ENCODE measurements around the gene PRX.
"Not testable (repeated sequence)": the region's sequence is repeated elsewhere in the genome, so short reads cannot be mapped to it uniquely, and the experiment has no call there.

Gene PRX

DNA sequence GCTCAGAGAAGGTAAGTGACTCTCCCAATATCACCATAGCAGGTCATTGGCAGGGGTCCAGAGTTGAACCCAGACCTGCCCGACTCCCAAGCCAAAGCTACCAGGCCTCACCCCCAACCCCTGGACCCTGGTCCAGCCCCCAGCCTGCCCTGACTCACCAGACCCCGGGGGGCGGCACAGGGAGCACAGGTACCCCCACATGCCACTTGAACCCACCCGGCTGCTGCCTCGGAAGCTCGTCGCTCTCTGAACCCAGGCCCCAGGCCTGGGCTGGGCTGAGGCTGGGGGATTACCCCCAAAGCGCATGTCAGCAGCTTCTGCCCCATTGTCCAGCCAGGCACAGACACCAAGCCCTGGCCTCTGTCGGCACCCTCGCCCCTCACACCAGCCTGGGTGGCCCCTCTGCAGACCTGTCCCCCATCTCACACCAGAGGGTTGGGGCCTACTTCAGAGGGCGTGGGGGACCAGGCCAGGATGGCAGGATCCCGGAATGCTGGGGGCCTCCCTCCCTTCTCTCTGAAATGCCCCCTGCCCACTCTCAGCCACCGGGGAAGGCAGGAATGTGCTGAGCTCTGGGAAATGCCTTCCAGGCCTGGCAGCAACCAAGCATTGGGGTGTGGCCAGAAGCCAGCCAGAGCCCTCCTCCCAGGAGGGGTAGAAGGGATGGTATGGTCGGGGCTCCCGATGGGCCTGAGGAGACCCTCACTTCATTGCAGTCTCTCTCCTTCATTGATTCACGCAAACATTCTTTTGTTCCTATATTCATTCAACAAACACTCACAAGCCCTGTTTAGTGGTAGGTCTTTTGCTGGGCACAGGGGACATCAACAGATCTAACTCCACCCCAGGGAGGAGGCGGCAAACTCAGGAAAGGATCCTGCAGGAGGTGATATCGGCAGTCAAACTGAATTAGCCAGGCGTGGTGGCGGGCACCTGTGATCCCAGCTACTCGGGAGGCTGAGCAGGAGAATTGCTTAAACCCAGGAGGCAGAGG, 1.7 kb upstream of the PRX start:
- no peak for DNase-seq

DNA sequence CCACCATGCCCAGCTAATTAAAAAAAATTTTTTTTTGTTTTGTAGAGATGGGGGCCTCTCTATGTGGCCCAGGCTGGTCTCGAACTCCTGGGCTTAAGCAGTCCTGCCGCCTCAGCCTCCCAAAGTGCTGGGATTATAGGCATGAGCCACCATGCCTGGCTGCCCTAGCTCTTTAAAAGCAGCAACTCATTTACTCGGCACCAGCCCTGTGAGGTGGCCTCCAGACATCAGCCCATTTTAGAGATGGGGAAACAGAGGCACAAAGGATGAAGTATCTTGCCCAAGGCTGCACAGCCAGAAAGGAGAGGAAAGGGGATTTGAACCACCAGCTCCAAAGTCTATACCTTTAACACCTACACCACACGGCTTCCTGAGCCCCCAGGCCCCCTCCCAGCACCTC, 312 bp downstream of the PRX start:
- DNase-seq, result no peak

DNA sequence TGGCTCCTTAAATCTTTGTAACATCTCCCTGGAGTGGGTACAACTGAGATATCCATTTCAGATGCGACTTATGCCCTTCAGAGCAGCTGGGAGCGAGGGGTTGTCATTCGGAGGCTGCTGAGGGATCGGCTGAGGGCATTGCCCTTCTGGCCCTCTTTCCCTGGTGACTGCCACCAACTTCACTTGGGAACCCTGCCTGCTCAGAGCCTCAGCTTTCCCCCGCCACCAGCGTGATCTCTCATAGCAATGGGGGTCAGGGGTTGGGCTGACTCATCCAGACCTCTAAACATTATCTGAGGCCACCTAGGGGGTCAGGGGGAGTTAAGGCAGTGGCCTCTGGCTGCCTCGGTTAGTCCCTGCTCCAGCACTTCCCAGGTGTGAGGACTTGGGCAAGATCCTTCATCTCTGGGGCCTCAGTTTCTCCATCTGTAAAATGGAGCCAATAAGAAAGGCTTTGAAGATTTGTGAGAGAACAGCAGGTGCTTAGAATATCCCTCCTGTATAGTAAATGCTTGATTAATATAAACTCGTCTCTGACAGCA, 1.1 kb downstream of the PRX start:
- no peak for DNase-seq

DNA sequence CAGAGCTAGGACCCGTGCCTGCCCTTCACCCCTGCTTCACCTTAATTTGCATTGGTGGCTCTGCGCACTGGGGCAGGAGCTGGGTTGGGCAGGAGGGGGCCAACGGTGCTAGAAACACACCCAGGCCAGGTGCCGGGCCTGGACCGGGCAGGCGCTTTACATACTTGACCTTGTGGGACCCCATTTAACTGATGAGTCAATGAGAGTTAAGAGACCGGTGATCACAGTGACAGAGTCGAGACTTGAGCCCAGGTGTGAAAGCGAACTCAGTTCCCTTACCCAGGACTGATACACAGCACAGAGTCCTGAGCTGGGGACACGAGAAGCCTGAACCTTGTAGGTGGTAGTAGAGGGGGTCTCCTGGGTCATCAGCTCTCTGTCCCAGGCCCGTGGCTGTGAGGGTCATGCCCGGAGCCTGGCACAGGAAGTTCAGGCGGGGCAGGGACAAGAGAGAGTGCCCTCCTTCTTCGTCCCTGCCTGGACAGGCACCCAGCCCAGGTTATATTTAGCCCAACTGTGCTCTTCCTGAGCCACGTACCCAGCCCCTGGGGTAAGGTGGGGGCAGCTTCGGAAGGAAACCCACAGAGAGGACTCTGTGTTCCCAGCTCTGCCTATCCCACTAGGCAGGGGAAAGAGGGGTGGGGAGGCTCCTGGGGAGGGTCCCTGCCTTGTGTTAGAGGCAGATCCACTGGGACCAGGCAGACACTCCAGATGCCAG, 1.9 kb downstream of the PRX start:
- DNase-seq, result no peak

DNA sequence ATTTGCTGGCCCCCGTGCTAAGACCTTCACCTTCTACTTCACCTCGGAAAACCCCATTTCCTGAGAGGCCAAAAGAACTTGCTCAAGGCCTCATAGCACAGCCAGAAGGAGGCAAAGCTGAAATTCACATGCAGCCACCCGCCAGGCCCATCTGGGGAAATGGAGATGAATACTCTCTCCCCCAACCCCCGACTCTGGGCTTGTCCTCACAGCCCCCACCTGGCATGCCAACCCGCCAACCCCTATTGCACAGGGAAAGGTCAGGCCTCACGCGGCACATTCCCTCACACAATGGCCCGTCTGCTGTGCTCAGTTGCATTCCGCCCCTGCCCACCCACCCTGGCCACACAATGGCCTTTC, 3.2 kb downstream of the PRX start:
- no peak for DNase-seq

DNA sequence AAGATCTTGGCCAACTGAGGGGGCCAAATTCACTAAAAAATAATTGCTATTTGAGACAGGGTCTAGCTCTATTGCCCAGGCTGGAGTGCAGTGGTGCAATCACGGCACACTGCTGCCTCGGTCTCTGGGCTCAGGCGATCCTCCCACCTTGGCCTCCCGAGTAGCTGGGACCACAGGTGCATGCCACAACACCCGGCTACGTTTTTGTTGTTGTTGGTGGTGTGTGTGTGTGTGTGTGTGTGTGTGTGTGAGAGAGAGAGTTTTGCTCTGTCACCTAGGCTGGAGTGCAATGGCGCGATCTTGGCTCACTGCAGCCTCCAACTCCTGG, 4.6 kb downstream of the PRX start:
- DNase-seq, result not testable (repeated sequence)

DNA sequence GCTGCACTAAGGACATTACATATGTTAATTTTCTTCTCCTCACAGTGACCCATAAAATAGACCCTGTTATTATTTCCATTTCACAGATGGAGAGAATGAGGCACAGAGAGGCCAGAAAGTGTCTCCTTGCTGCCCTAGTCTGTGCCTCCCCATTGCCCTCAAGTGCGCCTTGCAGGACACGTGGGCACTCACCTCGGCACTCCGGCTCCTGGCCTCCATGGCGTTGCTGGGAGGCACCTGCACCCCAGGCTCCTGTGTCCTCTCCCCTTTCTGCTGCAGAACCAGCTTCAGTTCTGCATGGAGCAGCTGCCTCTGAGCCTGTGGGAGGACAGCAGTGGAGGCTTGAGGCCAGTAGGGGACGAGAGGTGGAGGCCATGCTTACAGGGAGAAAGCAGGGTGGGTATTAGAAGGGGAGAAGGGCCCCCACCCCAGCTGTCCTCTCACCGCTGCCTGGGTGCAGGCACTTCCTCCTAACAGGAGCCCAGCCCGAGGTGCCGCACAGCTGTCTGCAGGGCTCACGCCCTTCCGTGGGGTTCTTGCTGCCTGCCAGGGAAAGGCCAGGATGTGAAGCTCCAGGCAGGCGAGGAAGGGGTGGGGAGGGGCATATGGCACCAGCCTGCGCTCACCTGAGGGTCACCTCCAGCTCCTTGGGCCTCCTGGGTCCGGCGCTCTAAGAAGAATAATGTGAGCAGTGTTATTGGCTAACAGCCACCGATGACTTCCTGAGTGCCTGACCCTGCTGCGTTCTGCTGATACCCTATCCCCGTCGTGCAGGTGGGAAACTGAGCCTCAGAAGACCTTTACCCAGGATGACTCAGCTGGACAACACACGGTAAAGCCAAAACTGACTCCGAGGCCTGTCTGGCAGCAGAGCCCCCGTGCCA, 5.2 kb downstream of the PRX start:
- peak in 1 of 5 experiments; percentile 9 for DNase-seq

DNA sequence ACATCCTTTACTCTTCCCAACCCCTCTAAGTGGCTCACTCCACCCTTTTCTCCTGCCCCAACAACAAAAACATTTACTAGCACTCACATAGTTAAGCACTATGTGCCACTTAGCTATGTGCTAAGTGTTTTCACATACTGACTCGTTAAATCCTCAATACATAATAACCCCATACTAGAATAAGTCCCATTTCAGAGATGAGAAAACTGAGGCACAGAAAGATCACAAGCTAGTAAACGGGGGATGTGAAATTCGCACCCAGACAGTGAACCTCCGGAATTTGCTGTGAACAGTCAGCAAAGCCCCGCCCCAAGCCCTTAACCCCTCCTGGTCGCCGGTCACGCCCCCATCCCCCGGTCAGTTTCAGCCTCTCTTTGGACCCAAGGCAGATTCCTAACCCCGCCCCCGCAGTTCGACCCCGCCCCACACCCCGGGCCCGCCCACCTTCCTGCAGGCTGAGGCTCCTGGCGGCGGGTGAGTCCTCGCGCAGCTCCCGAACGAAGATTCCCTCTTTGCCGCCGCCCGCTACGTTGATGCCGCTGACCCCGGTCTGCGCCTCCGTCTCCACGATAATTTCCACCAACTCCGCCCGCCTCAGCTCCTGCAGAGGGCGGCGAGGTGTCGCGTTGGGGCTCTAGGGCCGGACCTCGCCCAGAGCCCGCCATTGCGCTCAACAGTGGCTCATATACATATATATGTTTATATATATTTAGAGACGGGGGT, 9.8 kb downstream of the PRX start:
- DNase-seq, result peak; percentile 55 to 88 (median 65)

DNA sequence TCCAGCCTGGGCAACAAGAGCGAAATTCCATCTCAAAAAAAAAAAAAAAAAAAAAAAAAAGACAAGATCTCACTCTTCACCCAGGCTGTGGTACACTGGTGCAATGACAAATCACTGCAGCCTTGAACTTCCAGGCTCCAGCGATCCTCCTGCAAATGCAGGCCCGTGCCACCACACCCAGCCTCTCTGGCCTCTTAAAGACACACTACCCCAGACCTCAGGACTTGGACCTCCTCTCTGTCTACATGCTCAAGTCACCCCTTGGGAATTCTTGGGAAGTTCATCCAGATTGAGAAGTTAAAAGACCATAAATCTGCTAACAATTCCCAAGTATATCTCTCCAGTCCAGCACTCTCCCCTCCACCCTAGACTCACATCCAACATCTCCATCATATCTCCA, 12.6 kb downstream of the PRX start:
- DNase-seq, result no peak

DNA sequence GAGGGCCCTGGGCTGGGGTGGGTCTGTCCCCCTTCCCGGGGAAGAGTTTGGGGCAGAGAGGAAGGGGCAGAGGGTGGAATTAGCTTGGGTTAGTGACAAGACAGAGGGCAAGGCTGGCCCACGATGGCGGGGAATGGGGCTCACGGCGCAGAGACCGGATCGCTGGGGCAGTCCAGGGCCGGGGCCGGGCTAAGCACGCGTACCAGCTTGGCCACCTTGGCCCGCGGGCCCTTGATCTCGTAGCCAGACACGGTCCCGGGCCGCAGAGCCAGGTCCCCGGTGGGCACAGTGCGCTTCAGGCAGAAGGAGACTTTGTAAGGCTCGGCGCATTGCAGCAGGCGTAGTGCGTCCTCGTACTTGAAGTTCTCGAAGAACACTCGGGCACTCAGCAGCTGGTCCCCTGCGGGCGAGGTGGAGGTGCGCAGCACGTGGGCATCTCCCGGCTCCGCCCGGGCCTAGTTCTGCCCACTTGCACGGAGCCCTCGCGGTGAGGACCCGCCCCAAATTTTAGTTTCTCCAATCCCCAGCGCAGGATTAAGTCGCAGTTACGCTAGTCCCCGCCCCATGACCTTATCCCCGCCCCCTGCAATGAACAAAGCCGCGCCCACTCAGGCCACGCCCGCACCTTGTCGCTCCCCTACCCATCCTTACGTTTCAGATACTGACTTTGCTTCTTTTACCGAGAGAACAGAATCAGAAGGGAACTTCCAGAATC, 14.6 kb downstream of the PRX start:
- peak; percentile 9 to 72 (median 52) for DNase-seq

DNA sequence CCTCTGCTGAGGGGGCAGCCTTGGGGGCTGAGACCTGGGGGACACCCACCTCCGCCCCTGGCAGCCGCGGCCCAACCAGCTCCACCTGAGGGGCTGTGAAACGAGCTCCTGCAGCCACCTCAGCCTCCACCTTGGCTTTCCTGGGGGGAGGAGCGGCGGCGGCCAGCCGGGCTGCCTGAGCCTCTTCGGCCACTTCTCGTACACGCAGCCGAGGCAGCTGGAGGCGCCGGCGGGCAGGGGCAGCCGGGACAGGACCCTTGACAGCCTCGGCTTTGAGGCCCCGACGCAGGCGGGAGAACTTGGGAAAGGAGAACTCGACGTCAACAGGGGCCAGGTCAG, 15.6 kb downstream of the PRX start:
- DNase-seq, result no peak

DNA sequence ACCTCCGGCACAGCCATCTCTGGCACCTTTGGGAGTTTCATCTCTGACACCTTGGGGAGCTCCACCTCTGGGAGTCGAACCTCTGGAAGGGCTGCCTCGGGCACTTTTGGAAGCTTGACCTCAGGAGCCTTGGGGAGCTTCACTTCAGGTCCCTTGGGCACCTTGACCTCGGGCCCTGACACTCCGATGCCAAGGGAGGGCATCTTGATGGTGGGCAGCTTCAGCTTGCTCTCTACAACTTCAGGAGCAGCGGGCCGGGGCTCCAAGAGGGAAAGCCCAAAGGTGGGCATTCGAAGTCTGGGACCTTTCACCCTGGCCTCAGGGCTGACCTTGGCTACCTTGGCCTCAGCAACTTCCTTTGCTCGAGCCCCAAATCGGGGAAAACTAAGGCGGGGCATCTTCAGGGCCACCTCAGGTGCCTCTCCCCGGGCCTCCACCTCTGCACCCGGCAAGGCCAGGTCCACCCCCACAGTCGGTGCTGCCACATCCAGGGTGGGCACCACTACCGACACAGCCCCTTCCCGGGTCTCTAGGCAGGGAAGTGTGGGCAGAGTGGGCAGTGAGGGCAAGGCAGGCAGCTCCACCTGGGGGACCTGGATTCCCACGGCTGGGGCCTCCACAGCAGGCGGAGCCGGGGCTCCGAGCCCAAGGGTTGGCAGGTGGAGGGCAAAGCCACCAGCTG, 16.2 kb downstream of the PRX start:
- DNase-seq, result no peak

DNA sequence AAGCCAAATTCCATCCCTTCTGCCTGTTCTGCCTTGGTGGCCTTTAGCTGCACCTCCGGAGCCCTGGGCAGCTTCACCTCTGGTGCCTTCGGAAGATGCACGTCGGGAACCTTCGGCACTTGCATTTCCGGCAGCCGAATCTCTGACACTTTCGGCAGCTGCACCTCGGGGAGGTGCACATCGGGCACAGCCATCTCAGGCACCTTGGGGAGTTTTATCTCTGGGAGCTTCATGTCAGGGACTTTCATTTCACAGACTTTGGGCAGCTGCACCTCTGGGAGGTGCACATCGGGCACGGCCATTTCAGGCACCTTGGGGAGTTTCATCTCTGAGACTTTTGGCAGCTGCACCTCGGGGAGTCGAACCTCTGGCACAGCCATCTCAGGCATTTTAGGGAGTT, 17.2 kb downstream of the PRX start:
- no peak for DNase-seq

DNA sequence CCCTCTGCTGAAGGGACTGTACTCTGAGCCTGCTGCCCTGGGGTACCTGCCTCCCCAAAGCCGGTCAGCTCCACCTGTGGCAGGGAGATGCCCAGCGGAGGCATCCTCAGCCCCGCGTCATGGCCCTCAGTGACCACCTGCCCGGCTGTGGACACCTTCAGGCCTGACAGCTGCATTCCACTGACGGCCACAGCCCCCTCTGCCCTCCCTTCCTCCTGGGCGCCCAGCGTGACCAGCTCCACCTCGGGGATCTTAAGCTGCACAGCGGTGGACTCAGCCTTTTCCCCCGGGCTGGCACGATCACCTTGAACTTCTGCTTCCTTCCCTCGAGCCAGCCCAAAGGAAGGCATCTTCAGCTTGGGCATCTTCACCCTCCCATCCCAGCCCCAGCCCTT, 18.4 kb downstream of the PRX start:
- DNase-seq, result no peak

DNA sequence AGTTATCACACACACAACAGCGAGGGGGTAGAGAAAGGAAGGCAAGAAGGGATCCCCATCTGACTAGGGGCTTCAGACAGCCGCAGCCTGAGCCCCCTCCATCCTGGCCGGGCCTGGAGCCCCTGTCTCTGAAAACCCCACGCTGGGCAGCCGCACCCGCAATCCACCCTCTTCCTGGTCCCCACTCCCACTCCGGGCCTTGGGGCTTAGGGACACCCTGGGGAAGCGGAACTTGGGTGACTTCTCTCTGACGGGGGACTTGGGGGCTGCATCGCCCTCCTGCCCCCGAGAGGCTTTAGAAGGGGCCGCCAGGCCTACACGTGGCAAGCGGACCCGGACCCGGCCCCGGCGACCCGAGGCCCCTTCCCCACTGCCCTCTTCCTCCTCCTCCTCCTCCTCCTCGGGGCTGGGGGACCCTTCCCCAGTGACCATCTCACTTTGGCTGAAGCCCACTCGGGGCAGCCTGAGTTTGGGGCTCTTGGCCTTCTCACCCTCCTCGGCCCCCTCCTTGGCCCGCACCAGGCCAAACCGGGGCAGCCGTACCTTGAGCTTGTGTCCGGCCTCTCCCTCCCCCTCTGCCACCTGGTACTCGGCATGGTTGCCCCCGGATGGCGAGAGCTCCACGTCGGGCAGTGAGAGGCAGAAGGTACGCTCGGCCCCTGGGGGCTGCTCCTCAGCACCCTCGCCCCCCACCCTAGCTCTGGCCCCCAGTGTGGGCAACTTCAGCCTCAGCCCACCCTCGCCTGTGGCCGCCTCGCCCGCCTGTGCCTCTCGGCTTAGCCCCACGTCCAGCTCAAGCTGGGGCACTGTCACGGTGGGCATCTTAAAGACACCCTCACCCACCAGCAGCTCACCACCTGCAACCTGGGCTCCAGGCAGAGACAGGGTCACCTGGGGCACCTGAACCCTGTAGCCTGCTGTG, 19.0 kb downstream of the PRX start:
- no peak for DNase-seq

DNA sequence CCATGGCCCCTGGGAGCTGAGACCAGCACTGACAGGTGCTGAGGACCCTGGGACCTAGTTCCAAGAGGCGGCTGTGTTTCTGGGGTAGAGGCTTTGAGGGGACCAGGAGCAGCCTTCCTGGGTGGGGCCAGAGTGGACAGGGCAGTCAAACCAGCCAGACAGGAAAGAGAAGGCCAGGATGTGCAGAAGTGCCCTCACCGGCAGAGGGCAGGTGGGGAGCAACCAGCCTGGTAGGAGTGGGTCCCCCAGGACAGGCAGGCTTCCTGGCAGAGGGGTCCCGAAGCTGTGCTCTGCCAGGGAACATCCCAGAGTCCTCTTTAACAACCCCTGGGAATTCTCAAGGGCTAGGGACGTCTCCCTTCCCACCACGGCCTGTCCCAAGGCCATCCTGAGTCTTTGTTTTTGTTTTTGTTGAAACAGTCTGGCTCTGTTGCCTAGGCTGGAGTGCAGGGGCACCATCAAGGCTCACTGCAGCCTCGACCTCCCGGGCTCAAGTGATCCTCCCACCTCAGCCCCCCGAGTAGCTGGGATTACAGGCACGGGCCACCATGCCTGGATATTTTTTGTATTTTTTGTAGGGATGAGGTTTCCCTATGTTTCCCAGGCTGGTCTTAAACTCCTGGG, 20.2 kb downstream of the PRX start:
- no peak for DNase-seq

DNA sequence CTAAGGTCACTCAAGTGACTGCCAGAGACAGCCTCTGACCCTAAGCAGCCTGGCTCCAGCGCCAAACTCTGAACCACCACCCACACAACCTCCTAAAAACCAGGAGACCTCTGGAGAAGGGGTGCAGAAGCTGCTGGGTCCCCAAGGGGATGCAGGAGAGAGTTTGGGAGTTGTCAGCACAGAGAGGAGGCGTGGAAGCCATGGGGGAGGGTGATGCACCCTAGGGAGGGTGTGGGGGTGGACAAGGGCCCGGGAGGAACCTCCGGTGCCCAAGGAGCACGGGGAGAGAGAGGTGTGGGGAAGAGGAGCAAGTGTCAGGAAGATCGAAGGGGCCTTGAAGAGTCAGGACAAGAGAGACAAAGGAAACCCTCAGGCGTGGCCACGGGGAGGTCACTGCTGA, 21.1 kb downstream of the PRX start:
- DNase-seq, result no peak

DNA sequence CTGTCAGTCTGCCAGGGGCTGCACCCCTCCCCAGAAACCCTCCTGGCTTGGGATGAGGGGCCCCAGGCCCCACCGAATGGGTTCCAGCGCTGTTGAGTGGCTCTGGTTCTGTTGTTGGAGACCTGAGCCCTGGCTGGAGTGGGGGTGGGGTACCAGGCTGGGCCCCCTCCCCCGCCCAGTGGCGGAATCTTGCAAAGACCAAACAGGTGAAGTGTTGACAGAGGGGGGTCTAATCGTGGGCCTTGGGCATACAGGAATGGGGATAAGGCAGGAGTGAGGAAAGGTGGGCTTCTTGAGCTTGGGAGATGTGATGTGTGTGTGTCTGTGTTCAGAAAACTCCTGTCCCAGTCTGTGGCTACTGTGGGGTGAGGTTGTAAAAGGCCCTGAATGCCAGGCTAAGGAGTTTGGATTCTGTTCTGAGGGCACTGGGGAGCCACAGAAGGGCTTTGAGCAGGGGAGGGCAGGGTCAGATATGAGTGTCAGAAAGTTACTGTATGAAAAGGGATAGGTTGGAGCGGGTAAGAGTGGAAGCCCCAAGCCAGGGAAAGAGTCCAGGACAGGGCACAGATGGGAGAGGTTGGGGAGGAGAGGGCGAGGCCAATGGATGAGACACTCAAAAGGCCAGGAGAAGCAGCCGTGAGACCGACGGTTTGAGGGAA, 23.0 kb downstream of the PRX start, which contains the start of gene HIPK4:
Gene HIPK4, minus strand, starts transcription at position 98 of the 659 bp plus-strand sequence. CDS start 279 bp downstream, outside the sequence.
- no peak for DNase-seq

Measured in T-helper 2 cell (primary cell).